GM18526 (cell line): ENCODE data around the gene FBN1.

ENCODE experiments used
- POLR2A ChIP-seq: IDR thresholded peaks from 3 replicates; pipeline ENCODE4 v1.6.1; 2011; ENCODE audit not compliant: insufficient read length; ENCODE audit errors: extremely low read depth

The FBN1 gene

DNA sequence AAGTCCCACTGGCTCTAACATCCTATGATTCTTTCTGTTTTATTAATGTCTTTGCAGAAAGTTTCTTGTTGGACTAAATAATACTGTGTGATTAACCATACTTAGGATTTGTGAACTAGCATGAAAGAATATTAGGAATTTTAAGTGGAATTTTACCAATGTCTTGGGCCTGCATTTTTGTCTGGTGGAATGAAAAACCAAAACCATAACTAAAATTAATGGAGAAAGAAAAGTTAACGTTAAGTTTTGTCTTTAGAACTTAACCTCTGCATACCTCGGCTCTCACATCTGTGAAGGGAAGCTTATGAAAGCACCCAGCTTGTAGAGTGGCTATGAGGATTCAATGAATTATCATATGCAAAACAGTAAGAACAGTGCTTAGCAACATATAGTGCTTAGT, 6.5 kb downstream of the FBN1 start:
- no peak for TF ChIP-seq POLR2A

DNA sequence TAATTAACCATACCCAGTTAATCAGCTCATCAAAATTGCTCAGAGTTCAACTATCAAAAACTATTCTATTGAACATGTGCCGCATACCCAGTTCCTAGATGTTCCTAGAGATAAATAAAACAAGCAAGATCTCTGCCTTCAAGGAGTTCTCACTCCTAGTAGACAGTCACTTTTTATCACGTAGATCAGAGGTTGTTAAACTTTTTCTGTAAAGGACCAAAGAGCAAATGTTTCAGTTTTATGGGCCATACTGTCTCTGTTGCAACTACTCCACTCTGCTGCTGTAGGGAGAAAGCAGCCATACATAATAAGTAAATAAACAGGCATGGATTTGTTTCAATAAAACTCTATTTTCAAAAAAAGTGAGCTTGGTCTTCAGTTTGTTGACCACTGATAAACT, 7.9 kb downstream of the FBN1 start:
- no peak for TF ChIP-seq POLR2A

DNA sequence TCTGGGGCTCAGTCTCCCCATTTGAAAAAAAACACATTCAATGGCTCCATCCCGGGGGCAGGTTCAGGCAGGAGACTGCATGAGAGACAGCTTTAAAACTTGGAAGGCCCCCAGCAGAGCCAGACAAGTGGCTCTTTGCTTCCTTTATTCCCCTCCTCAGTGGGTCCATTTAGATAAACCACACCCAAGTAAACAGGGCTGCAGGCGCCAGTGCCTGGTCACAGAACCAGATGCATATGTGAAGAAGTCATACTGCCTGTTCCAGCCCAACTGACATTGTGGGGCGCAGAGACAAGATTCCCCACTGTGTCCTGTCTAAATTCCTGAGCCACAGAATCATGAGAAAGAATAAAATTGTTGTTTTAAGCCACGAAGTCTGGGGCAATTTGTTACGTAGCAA, 9.0 kb downstream of the FBN1 start:
- TF ChIP-seq POLR2A = no peak

- TF ChIP-seq POLR2A = no peak
Observed at GRCh38 chr15:48634893-48635292, 10.6 kb downstream of the FBN1 start.

GRCh38 chr15:48634096-48634495, 11.4 kb downstream of the FBN1 start:
- no peak for TF ChIP-seq POLR2A

GRCh38 chr15:48632651-48633050, 12.9 kb downstream of the FBN1 start:
- TF ChIP-seq POLR2A = no peak

DNA sequence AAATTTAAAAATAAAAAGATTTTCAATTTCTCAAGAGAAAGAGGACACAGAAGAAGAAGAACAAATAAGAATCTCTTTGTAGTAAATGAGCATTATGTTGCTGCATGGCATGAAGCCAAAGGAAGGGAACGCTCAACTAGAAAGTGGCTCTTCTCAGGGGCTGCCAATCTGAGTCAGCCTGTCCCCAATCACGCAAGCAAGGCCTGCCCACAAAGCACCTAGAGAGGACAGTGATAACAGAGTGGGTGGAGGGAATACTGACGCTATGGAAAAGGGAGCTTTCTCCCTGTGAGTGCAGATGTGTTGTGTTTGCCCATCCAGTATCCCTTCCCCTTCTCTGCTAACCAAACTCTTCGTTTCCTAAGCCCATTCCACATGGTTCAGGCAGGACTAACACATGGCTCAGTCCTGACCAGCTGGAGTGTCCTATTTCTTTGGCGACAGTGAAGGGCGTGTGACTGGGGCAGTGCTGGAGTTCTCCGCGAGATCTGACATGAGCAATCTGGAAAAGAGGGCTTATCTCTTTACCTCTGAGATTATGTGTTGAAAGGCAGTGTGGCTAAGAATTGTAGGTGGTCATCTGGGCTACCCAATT, 14.2 kb downstream of the FBN1 start:
- no peak for TF ChIP-seq POLR2A

GRCh38 chr15:48630245-48630644, 15.3 kb downstream of the FBN1 start:
- TF ChIP-seq POLR2A = no peak

GRCh38 chr15:48628832-48629231, 16.7 kb downstream of the FBN1 start:
- TF ChIP-seq POLR2A = no peak

DNA sequence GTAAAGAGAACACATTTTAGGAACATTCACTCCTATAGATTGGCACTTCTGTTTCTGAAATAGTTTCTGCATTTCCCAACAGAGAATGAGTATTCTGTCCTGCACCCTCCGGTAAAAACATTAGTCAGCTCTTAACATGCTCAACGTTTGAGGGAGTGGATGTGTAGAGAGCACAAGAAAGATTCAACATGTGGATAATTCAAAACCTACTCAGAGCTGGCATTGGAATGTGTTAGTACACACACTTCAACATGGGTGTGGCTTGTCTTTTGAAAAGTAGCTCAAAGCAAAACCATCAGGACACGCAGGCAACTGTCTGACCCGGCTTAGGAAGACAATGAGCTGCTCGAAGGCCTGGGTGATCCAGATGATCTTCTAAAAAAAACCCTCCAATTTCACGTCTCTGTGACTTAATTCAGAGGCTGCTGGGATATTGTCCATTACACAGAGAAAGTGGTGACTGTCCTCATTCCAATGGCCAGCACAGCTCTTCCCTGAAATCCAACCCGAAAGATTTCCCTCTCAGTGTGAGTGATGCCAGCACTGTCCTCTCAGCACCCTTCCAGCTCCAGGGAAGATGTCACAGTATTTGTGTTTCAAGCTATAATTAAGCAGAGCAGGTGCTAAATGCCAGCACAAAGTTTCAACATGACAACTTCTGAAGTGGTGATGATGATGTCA, 18.1 kb downstream of the FBN1 start:
- TF ChIP-seq POLR2A = no peak

DNA sequence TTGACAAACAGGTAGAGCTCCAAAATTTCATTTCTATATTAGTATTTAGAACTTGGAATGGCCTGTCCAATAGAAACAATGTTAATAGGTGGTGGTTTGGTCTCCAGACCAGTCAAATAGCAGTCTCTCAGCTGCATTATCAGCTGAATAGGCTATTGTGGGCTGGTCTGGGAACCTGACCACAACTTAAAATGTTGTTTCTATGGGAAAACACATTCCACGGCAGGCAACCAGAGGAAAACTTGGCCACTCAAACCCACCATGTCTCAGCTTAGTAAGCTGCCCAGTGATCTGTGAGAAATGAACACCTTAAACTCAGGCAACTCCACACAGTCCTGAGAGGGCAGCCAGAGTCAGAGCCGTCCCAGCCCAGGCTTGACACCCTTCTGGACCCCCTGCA, 20.4 kb downstream of the FBN1 start:
- TF ChIP-seq POLR2A = no peak

GRCh38 chr15:48624700-48625099, 20.8 kb downstream of the FBN1 start:
- no peak for TF ChIP-seq POLR2A

DNA sequence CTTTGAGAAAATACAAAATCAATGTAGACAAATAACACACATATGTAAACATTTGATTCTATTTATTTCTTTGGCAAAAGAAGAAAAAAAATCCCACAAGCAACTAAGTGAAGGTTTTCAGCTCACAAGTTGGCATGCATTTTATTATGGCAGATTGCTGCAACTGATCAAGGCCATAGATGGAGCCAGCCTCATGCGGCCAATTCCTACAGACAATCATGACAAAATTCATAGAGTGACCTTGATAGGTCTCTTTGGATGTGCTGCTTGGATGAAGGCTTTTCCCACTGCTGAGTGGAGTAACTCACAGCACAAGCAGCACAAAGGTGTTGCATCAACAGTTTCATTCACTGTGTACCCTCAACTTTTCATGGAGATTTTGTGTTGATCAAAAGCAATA, 22.1 kb downstream of the FBN1 start:
- no peak for TF ChIP-seq POLR2A

- TF ChIP-seq POLR2A = no peak
Observed at GRCh38 chr15:48622237-48622636, 23.3 kb downstream of the FBN1 start.

DNA sequence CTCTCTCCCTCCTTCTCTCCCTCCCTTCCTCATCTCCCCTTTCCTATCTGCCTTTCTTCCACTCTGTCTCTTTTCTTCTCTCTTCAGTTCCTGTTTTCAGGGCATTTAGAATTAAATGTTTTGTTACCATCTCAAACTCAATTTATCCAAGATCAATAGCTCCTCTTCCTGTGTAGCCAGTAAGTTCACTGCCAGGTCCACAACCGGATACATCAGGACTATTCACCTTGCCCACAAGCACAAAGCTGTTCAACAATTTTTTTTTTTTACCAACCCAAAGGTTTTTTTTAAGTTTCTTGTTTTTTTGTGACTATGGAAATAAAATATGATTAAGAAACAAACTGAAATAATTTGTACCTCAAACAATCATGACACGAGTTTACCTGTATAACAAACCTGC, 26.1 kb downstream of the FBN1 start:
- no peak for TF ChIP-seq POLR2A

GRCh38 chr15:48617619-48618018, 27.9 kb downstream of the FBN1 start:
- no peak for TF ChIP-seq POLR2A

- no peak for TF ChIP-seq POLR2A
Observed at GRCh38 chr15:48616216-48616615, 29.3 kb downstream of the FBN1 start.
